Effector memory CD8-positive, alpha-beta T cell (primary cell): ENCODE results near the gene ZNF804A.

Source experiments
- ATAC-seq: fragments of 150-1000 bp; cut with Tn5 transposase; replicated peaks from 2 replicates; pipeline ENCODE4 v1.10.0; 2021; ENCODE audit warnings: mild to moderate bottlenecking, moderate library complexity
- DNase-seq, 3 experiments: peaks; one replicate each; pipeline ENCODE4 v3.0.0; 2021
- H3K27ac Mint-ChIP-seq, 2 donors: one replicate each; pipeline ENCODE4 v1.8.0; 2022; ENCODE audit warnings: mild to moderate bottlenecking in 2 of 2, mixed read lengths in 2 of 2, moderate library complexity in 2 of 2
- H3K27me3 Mint-ChIP-seq, 2 donors: one replicate each; pipeline ENCODE4 v1.8.0; 2022; ENCODE audit warnings: mixed read lengths in 2 of 2
- H3K36me3 Mint-ChIP-seq: one replicate; pipeline ENCODE4 v1.8.0; 2022; ENCODE audit warnings: mild to moderate bottlenecking, moderate library complexity, mixed read lengths; ENCODE audit not compliant: insufficient read depth
- H3K4me1 Mint-ChIP-seq, 2 donors: one replicate each; pipeline ENCODE4 v1.8.0; 2022; ENCODE audit warnings: low read depth in 2 of 2, mixed read lengths in 2 of 2
- H3K4me3 Mint-ChIP-seq, 2 donors: one replicate each; pipeline ENCODE4 v1.8.0; 2022; ENCODE audit warnings: mild to moderate bottlenecking in 2 of 2, mixed read lengths in 2 of 2, moderate library complexity in 2 of 2
- H3K9me3 Mint-ChIP-seq, 2 donors: one replicate each; pipeline ENCODE4 v1.8.0; 2022; ENCODE audit warnings: mixed read lengths in 2 of 2
- total RNA-seq, 9 experiments: gene quantifications; one replicate each; lab custom pipeline; 2026; lab: John Stamatoyannopoulos, UW

ZNF804A gene
- 0 to 0.18 (median 0) reads per million in 9 experiments for total RNA-seq

GRCh38 chr2:184598316-184599053 is at the start of gene ZNF804A:
TSS of gene ZNF804A (plus strand) at chr2:184598529. CDS start at chr2:184598960, 431 bp downstream.
- Mint-ChIP-seq H3K27ac (no peak within 1 kb of the TSS), H3K36me3 (no peaks in the 10 kb centered on the region), H3K4me1 (peaks cover 0 to 2% of the 10 kb centered on the region in 2 donors), H3K9me3 (no peaks in the 10 kb centered on the region), H3K4me3 (peak within 1 kb of the TSS; percentile 18 to 45), H3K27me3 (peaks cover 7 to 30% of the 10 kb centered on the region in 2 donors)
- ATAC-seq (peak; percentile 47), DNase-seq (no peak)

- no peak overlapping the region for H3K4me3 Mint-ChIP-seq
- peaks cover 4 to 11% of the 10 kb centered on the region in 2 donors for H3K9me3 Mint-ChIP-seq
- H3K4me1 Mint-ChIP-seq: no peaks in the 10 kb centered on the region
- DNase-seq: no peak
- H3K36me3 Mint-ChIP-seq: no peaks in the 10 kb centered on the region
- H3K27ac Mint-ChIP-seq: no peak overlapping the region
- ATAC-seq: no peak
- no peaks in the 10 kb centered on the region for H3K27me3 Mint-ChIP-seq
These were observed 49.2 kb upstream of the ZNF804A start for GRCh38 chr2:184549153-184549552.

- ATAC-seq (no peak), DNase-seq (no peak)
- Mint-ChIP-seq H3K27me3 (no peaks in the 10 kb centered on the region), H3K27ac (no peak overlapping the region), H3K4me3 (no peak overlapping the region), H3K4me1 (no peaks in the 10 kb centered on the region), H3K36me3 (no peaks in the 10 kb centered on the region), H3K9me3 (peaks cover 0 to 2% of the 10 kb centered on the region in 2 donors)
These were observed 46.7 kb upstream of the ZNF804A start for GRCh38 chr2:184551626-184552025.

- Mint-ChIP-seq H3K27ac (no peak overlapping the region), H3K27me3 (no peaks in the 10 kb centered on the region), H3K9me3 (peaks cover 4 to 8% of the 10 kb centered on the region in 2 donors), H3K4me1 (no peaks in the 10 kb centered on the region), H3K36me3 (no peaks in the 10 kb centered on the region), H3K4me3 (no peak overlapping the region)
- ATAC-seq: no peak
- no peak for DNase-seq
These were observed 43.6 kb upstream of the ZNF804A start for GRCh38 chr2:184554736-184555135.

GRCh38 chr2:184555352-184555751 is 43.0 kb upstream of the ZNF804A start:
- ATAC-seq (no peak), DNase-seq (no peak)
- Mint-ChIP-seq H3K4me3 (no peak overlapping the region), H3K4me1 (no peaks in the 10 kb centered on the region), H3K27me3 (no peaks in the 10 kb centered on the region), H3K27ac (no peak overlapping the region), H3K9me3 (peaks cover 4 to 8% of the 10 kb centered on the region in 2 donors), H3K36me3 (no peaks in the 10 kb centered on the region)

- Mint-ChIP-seq H3K4me3 (no peak overlapping the region), H3K36me3 (no peaks in the 10 kb centered on the region), H3K4me1 (no peaks in the 10 kb centered on the region), H3K27me3 (no peaks in the 10 kb centered on the region), H3K9me3 (peaks cover 4 to 16% of the 10 kb centered on the region in 2 donors), H3K27ac (no peak overlapping the region)
- no peak for DNase-seq
- ATAC-seq: no peak
These were observed 41.7 kb upstream of the ZNF804A start for GRCh38 chr2:184556639-184557038.

- Mint-ChIP-seq H3K4me1 (no peaks in the 10 kb centered on the region), H3K9me3 (peaks cover 4 to 29% of the 10 kb centered on the region in 2 donors), H3K27ac (no peak overlapping the region), H3K36me3 (no peaks in the 10 kb centered on the region), H3K27me3 (no peaks in the 10 kb centered on the region), H3K4me3 (no peak overlapping the region)
- ATAC-seq (no peak), DNase-seq (no peak)
These were observed 39.4 kb upstream of the ZNF804A start for GRCh38 chr2:184558713-184559464.

- no peak for ATAC-seq
- Mint-ChIP-seq H3K27me3 (no peaks in the 10 kb centered on the region), H3K9me3 (peaks cover 4 to 29% of the 10 kb centered on the region in 2 donors), H3K36me3 (no peaks in the 10 kb centered on the region), H3K4me1 (no peaks in the 10 kb centered on the region), H3K4me3 (no peak overlapping the region), H3K27ac (no peak overlapping the region)
- no peak for DNase-seq
These were observed 37.7 kb upstream of the ZNF804A start for GRCh38 chr2:184560603-184561002.

GRCh38 chr2:184562532-184562931 is 35.8 kb upstream of the ZNF804A start:
- no peaks in the 10 kb centered on the region for H3K36me3 Mint-ChIP-seq
- H3K27me3 Mint-ChIP-seq: no peaks in the 10 kb centered on the region
- peaks cover 7 to 36% of the 10 kb centered on the region in 2 donors for H3K9me3 Mint-ChIP-seq
- no peak overlapping the region for H3K4me3 Mint-ChIP-seq
- DNase-seq: no peak
- ATAC-seq: no peak
- H3K27ac Mint-ChIP-seq: no peak overlapping the region
- no peaks in the 10 kb centered on the region for H3K4me1 Mint-ChIP-seq

- Mint-ChIP-seq H3K4me3 (no peak overlapping the region), H3K27ac (no peak overlapping the region), H3K4me1 (no peaks in the 10 kb centered on the region), H3K36me3 (no peaks in the 10 kb centered on the region), H3K9me3 (peaks cover 5 to 32% of the 10 kb centered on the region in 2 donors), H3K27me3 (no peaks in the 10 kb centered on the region)
- no peak for DNase-seq
- no peak for ATAC-seq
These were observed 34.2 kb upstream of the ZNF804A start for GRCh38 chr2:184564092-184564491.

GRCh38 chr2:184566716-184567115 is 31.6 kb upstream of the ZNF804A start:
- Mint-ChIP-seq H3K27me3 (no peaks in the 10 kb centered on the region), H3K9me3 (peaks cover 2 to 20% of the 10 kb centered on the region in 2 donors), H3K4me3 (no peak overlapping the region), H3K36me3 (no peaks in the 10 kb centered on the region), H3K27ac (no peak overlapping the region), H3K4me1 (no peaks in the 10 kb centered on the region)
- no peak for DNase-seq
- no peak for ATAC-seq

- no peak for DNase-seq
- ATAC-seq: no peak
- H3K27me3 Mint-ChIP-seq: no peaks in the 10 kb centered on the region
- H3K9me3 Mint-ChIP-seq: peaks cover 0 to 21% of the 10 kb centered on the region in 2 donors
- H3K27ac Mint-ChIP-seq: no peak overlapping the region
- no peaks in the 10 kb centered on the region for H3K4me1 Mint-ChIP-seq
- H3K4me3 Mint-ChIP-seq: no peak overlapping the region
- H3K36me3 Mint-ChIP-seq: no peaks in the 10 kb centered on the region
These were observed 21.3 kb upstream of the ZNF804A start for GRCh38 chr2:184577056-184577455.

- no peak for ATAC-seq
- no peak for DNase-seq
- Mint-ChIP-seq H3K36me3 (no peaks in the 10 kb centered on the region), H3K4me1 (no peaks in the 10 kb centered on the region), H3K4me3 (no peak overlapping the region), H3K27ac (no peak overlapping the region), H3K9me3 (peaks cover 0 to 21% of the 10 kb centered on the region in 2 donors), H3K27me3 (no peaks in the 10 kb centered on the region)
These were observed 20.6 kb upstream of the ZNF804A start for GRCh38 chr2:184577743-184578142.

- no peaks in the 10 kb centered on the region for H3K4me1 Mint-ChIP-seq
- no peak for DNase-seq
- H3K27ac Mint-ChIP-seq: no peak overlapping the region
- peaks cover 0 to 21% of the 10 kb centered on the region in 2 donors for H3K9me3 Mint-ChIP-seq
- H3K36me3 Mint-ChIP-seq: no peaks in the 10 kb centered on the region
- H3K27me3 Mint-ChIP-seq: no peaks in the 10 kb centered on the region
- ATAC-seq: no peak
- H3K4me3 Mint-ChIP-seq: no peak overlapping the region
These were observed 19.1 kb upstream of the ZNF804A start for GRCh38 chr2:184579226-184579625.
